BLaER1 (cell line): Measurements from ENCODE around the gene PTPRK.

ENCODE experiments used
- H3K27ac ChIP-seq: shearing (Covaris generic); formaldehyde crosslinking; 2 replicates; pipeline ENCODE4 v1.8.1; 2022
- H3K27me3 ChIP-seq: shearing (Covaris generic); formaldehyde crosslinking; 2 replicates; pipeline ENCODE4 v1.8.1; 2022
- H3K36me3 ChIP-seq: shearing (Covaris generic); formaldehyde crosslinking; 2 replicates; pipeline ENCODE4 v1.8.1; 2022
- H3K4me1 ChIP-seq: shearing (Covaris generic); formaldehyde crosslinking; 2 replicates; pipeline ENCODE4 v1.8.1; 2022
- H3K4me2 ChIP-seq: shearing (Covaris generic); formaldehyde crosslinking; 2 replicates; pipeline ENCODE4 v1.8.1; 2022
- H3K4me3 ChIP-seq: shearing (Covaris generic); formaldehyde crosslinking; 2 replicates; pipeline ENCODE4 v1.8.1; 2022
- H3K9ac ChIP-seq: shearing (Covaris generic); formaldehyde crosslinking; 2 replicates; pipeline ENCODE4 v1.8.1; 2022
- H3K9me3 ChIP-seq: shearing (Covaris generic); formaldehyde crosslinking; 2 replicates; pipeline ENCODE4 v1.8.1; 2022
- H4K20me1 ChIP-seq: shearing (Covaris generic); formaldehyde crosslinking; 2 replicates; pipeline ENCODE4 v1.8.1; 2022
- Cebpa-rat ChIP-seq: shearing (Covaris generic); IDR thresholded peaks from 2 replicates; pipeline ENCODE4 v1.8.1; 2022

The PTPRK gene

DNA sequence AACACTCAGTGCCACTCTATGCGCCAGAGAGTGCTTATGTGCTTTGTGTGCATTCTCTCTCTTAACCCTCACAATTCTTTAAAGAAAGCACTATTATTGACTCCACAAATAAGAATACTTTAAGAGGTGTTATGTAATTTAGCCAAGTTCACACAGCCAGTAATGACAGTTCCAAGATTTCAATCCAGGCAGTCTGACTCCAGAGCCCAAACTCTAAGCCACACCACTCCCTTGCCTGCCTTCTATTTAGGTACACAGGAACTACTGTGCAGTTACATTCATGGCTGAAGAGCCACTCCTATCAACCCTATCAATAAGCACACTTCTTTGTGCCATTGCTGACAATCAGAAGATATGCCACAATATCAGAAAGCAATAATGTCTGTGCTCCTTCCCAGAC, 93.3 kb downstream of the PTPRK start:
- 0 out of 2 replicates have a peak, but pooled peaks cover 5% of the 10 kb centered on the region for H3K36me3 ChIP-seq
- no peaks in the 10 kb centered on the region for H4K20me1 ChIP-seq
- H3K9ac ChIP-seq = no peak overlapping the region
- peaks cover 6% of the 10 kb centered on the region for H3K4me1 ChIP-seq
- H3K27ac ChIP-seq = no peak overlapping the region
- H3K4me2 ChIP-seq = no peak overlapping the region
- TF ChIP-seq Cebpa-rat = no peak
- no peak overlapping the region for H3K4me3 ChIP-seq
- H3K27me3 ChIP-seq = no peaks in the 10 kb centered on the region
- H3K9me3 ChIP-seq = no peaks in the 10 kb centered on the region

GRCh38 chr6:128425856-128426255, 94.5 kb downstream of the PTPRK start:
- H4K20me1 ChIP-seq = no peaks in the 10 kb centered on the region
- H3K27me3 ChIP-seq = no peaks in the 10 kb centered on the region
- H3K36me3 ChIP-seq = 0 out of 2 replicates have a peak, but pooled peaks cover 5% of the 10 kb centered on the region
- H3K4me1 ChIP-seq = no peaks in the 10 kb centered on the region
- no peak overlapping the region for H3K4me3 ChIP-seq
- no peak overlapping the region for H3K9ac ChIP-seq
- H3K4me2 ChIP-seq = no peak overlapping the region
- no peak for TF ChIP-seq Cebpa-rat
- no peak overlapping the region for H3K27ac ChIP-seq
- no peaks in the 10 kb centered on the region for H3K9me3 ChIP-seq

DNA sequence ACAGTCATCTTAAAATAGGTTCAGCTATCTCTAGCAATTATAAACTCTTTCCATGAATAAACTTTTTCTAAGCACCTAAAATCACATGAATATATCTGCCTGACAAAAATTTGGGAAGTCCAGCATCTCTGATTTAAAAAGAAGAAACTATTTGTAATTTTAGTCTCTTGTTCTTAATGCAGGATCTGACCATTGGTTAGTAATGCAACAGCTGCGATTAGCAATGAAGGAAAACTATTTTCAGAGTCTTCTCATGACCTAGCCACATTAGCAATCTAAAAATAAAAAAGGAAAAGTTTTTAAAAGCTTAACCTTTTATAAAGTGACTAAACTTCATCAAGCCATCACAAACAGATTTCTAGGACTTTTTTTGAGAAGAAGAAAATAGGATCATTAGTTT, 97.5 kb downstream of the PTPRK start:
- Histone ChIP-seq H3K27ac (no peak overlapping the region), H3K9me3 (peaks cover 17% of the 10 kb centered on the region), H3K27me3 (no peaks in the 10 kb centered on the region), H4K20me1 (no peaks in the 10 kb centered on the region), H3K36me3 (0 out of 2 replicates have a peak, but pooled peaks cover 5% of the 10 kb centered on the region), H3K4me1 (no peaks in the 10 kb centered on the region), H3K4me2 (no peak overlapping the region), H3K4me3 (no peak overlapping the region), H3K9ac (no peak overlapping the region)
- no peak for TF ChIP-seq Cebpa-rat

GRCh38 chr6:128422200-128422599, 98.2 kb downstream of the PTPRK start:
- H4K20me1 ChIP-seq = no peaks in the 10 kb centered on the region
- H3K4me3 ChIP-seq = no peak overlapping the region
- H3K9me3 ChIP-seq = peaks cover 17% of the 10 kb centered on the region
- H3K27ac ChIP-seq = no peak overlapping the region
- no peaks in the 10 kb centered on the region for H3K36me3 ChIP-seq
- no peaks in the 10 kb centered on the region for H3K27me3 ChIP-seq
- H3K9ac ChIP-seq = no peak overlapping the region
- no peak for TF ChIP-seq Cebpa-rat
- H3K4me1 ChIP-seq = no peaks in the 10 kb centered on the region
- no peak overlapping the region for H3K4me2 ChIP-seq

- H3K27ac ChIP-seq = no peak overlapping the region
- H3K9me3 ChIP-seq = peaks cover 17% of the 10 kb centered on the region
- H3K4me1 ChIP-seq = no peaks in the 10 kb centered on the region
- TF ChIP-seq Cebpa-rat = no peak
- H3K36me3 ChIP-seq = no peaks in the 10 kb centered on the region
- H3K4me2 ChIP-seq = no peak overlapping the region
- no peaks in the 10 kb centered on the region for H4K20me1 ChIP-seq
- no peak overlapping the region for H3K9ac ChIP-seq
- no peak overlapping the region for H3K4me3 ChIP-seq
- H3K27me3 ChIP-seq = no peaks in the 10 kb centered on the region
Observed at GRCh38 chr6:128421788-128422187, 98.6 kb downstream of the PTPRK start.

- no peak overlapping the region for H3K4me2 ChIP-seq
- H3K9ac ChIP-seq = no peak overlapping the region
- no peaks in the 10 kb centered on the region for H3K36me3 ChIP-seq
- TF ChIP-seq Cebpa-rat = no peak
- no peak overlapping the region for H3K4me3 ChIP-seq
- no peak overlapping the region for H3K27ac ChIP-seq
- no peaks in the 10 kb centered on the region for H3K27me3 ChIP-seq
- H3K4me1 ChIP-seq = no peaks in the 10 kb centered on the region
- no peaks in the 10 kb centered on the region for H4K20me1 ChIP-seq
- peaks cover 17% of the 10 kb centered on the region for H3K9me3 ChIP-seq
Observed at GRCh38 chr6:128417698-128418097, 102.7 kb downstream of the PTPRK start.

GRCh38 chr6:128415387-128415786, 105.0 kb downstream of the PTPRK start:
- H3K27ac ChIP-seq = no peak overlapping the region
- no peaks in the 10 kb centered on the region for H3K4me1 ChIP-seq

DNA sequence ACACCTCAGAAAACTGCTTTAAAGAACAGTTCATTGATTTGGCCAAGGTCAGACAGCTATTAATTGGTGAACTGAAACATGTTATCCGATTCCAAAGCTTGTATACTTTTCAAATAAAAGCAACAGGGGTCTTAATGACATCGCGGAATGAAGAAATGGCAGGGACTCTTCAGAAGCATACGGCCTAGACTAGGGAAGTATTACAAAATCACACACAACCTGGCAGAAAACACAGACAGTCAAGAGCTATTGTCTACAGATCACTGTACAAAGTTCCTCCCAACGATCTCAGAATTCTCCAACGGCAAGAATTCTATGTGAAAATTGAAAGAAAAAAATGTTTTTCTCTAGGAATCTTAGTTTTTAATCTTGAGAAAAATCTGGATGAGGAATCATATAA, 105.5 kb downstream of the PTPRK start:
- no peaks in the 10 kb centered on the region for H3K36me3 ChIP-seq

More at GRCh38 chr6:128415387-128415786, 105.0 kb downstream of the PTPRK start:
- no peak overlapping the region for H3K4me2 ChIP-seq
- no peaks in the 10 kb centered on the region for H4K20me1 ChIP-seq
- H3K27me3 ChIP-seq = no peaks in the 10 kb centered on the region
- TF ChIP-seq Cebpa-rat = no peak
- no peaks in the 10 kb centered on the region for H3K36me3 ChIP-seq
- H3K9ac ChIP-seq = no peak overlapping the region
- no peak overlapping the region for H3K4me3 ChIP-seq
- peaks cover 17% of the 10 kb centered on the region for H3K9me3 ChIP-seq

DNA sequence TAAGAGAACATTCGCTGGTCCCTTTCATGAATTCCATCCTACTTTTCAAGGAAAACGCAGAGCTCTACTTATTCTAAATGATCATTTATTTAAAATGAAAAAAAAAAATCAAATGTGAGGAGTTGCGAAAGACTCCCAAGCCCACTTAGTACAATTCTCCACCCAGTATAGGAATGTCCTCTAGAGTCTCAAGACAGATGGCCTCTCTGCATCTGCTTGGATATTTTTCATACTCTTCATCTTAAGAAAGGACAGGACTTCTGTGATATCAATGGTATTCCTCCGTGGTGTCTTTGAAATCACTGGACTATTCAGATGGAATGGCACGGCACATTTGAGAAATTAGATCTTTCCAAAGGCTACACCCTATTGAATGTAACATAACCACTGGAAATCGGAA, 107.1 kb downstream of the PTPRK start:
- H3K9me3 ChIP-seq = peaks cover 3% of the 10 kb centered on the region
- H3K27ac ChIP-seq = no peak overlapping the region
- no peak overlapping the region for H3K4me3 ChIP-seq
- H3K9ac ChIP-seq = no peak overlapping the region
- no peaks in the 10 kb centered on the region for H4K20me1 ChIP-seq
- H3K27me3 ChIP-seq = no peaks in the 10 kb centered on the region
- no peaks in the 10 kb centered on the region for H3K4me1 ChIP-seq
- no peaks in the 10 kb centered on the region for H3K36me3 ChIP-seq
- TF ChIP-seq Cebpa-rat = no peak
- no peak overlapping the region for H3K4me2 ChIP-seq

More for the DNA sequence above, 105.5 kb downstream of the PTPRK start:
- H4K20me1 ChIP-seq = no peaks in the 10 kb centered on the region
- no peak overlapping the region for H3K4me2 ChIP-seq
- no peak overlapping the region for H3K27ac ChIP-seq
- no peak overlapping the region for H3K9ac ChIP-seq
- TF ChIP-seq Cebpa-rat = no peak
- H3K4me3 ChIP-seq = no peak overlapping the region
- peaks cover 17% of the 10 kb centered on the region for H3K9me3 ChIP-seq
- H3K4me1 ChIP-seq = no peaks in the 10 kb centered on the region
- H3K27me3 ChIP-seq = no peaks in the 10 kb centered on the region

DNA sequence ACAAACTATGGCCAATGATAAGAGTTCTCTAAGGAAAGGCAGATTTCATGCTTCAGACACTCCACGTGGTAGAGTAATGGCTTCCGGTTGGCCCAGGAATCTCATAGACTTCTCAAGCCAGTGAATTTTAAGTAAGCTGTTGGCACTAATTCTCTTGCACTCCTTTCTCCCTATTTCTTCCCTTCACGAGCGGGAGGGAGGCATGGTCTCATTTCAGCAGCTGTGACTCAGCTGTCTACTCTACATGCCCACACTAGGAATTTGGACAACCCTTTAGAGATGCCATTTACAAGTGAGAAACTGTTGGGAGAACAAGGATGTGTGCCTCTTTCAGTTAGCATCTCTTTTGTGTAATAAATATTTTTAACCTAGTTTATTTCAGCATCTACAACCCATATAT, 107.7 kb downstream of the PTPRK start:
- TF ChIP-seq Cebpa-rat = no peak
- H3K4me3 ChIP-seq = no peak overlapping the region

GRCh38 chr6:128410584-128410983, 109.8 kb downstream of the PTPRK start:
- Histone ChIP-seq H3K9me3 (no peaks in the 10 kb centered on the region), H4K20me1 (no peaks in the 10 kb centered on the region), H3K27ac (no peak overlapping the region), H3K4me2 (no peak overlapping the region), H3K4me3 (no peak overlapping the region), H3K9ac (no peak overlapping the region), H3K4me1 (no peaks in the 10 kb centered on the region), H3K36me3 (no peaks in the 10 kb centered on the region), H3K27me3 (no peaks in the 10 kb centered on the region)
- TF ChIP-seq Cebpa-rat = no peak

More for the DNA sequence above, 107.7 kb downstream of the PTPRK start:
- H3K27me3 ChIP-seq = no peaks in the 10 kb centered on the region
- H3K4me2 ChIP-seq = no peak overlapping the region
- H3K4me1 ChIP-seq = no peaks in the 10 kb centered on the region
- no peak overlapping the region for H3K9ac ChIP-seq
- H4K20me1 ChIP-seq = no peaks in the 10 kb centered on the region
- no peaks in the 10 kb centered on the region for H3K36me3 ChIP-seq
- H3K27ac ChIP-seq = no peak overlapping the region
- no peaks in the 10 kb centered on the region for H3K9me3 ChIP-seq
